GM12864 (cell line): ENCODE results near the gene CST2.
"Not testable (repeated sequence)": the region's sequence is repeated elsewhere in the genome, so short reads cannot be mapped to it uniquely, and the experiment has no call there.

Experiments used
- DNase-seq: peaks from one replicate; pipeline ENCODE4 v3.0.0-alpha.2; 2011; ENCODE audit warnings: low read depth
- H3K4me3 ChIP-seq: 2 replicates; pipeline ENCODE4 v1.5.1; 2011; ENCODE audit warnings: mild to moderate bottlenecking, low read depth, low read length, control low read depth
- CTCF ChIP-seq: IDR thresholded peaks from 2 replicates; pipeline ENCODE4 v1.5.1; 2011; ENCODE audit warnings: low read depth, mild to moderate bottlenecking, moderate library complexity, low read length, control low read depth, inconsistent platforms; ENCODE audit errors: missing control alignments

The CST2 gene

GRCh38 chr20:23869520-23869919 lies 43.0 kb upstream of the CST2 start:
- no peak overlapping the region for H3K4me3 ChIP-seq
- no peak for TF ChIP-seq CTCF
- DNase-seq: no peak

GRCh38 chr20:23868321-23868720 lies 41.8 kb upstream of the CST2 start:
- no peak for DNase-seq
- no peak for TF ChIP-seq CTCF
- H3K4me3 ChIP-seq: no peak overlapping the region

- TF ChIP-seq CTCF: no peak
- no peak for DNase-seq
- no peak overlapping the region for H3K4me3 ChIP-seq
Observed at GRCh38 chr20:23867152-23867776, 40.7 kb upstream of the CST2 start.

GRCh38 chr20:23860771-23861170 lies 34.2 kb upstream of the CST2 start:
- not testable (repeated sequence) for H3K4me3 ChIP-seq, DNase-seq

- no peak for DNase-seq
- TF ChIP-seq CTCF: no peak
- no peak overlapping the region for H3K4me3 ChIP-seq
Observed at GRCh38 chr20:23857962-23858595, 31.6 kb upstream of the CST2 start.

- TF ChIP-seq CTCF: no peak
Observed at GRCh38 chr20:23856736-23857135, 30.2 kb upstream of the CST2 start.

GRCh38 chr20:23856226-23856625 lies 29.7 kb upstream of the CST2 start:
- no peak overlapping the region for H3K4me3 ChIP-seq
- no peak for DNase-seq
- no peak for TF ChIP-seq CTCF

More at GRCh38 chr20:23856736-23857135, 30.2 kb upstream of the CST2 start:
- no peak for DNase-seq
- no peak overlapping the region for H3K4me3 ChIP-seq
